Skeletal muscle cell (primary cell): ENCODE measurements around the gene WAPL.

ENCODE experiments used
- DNase-seq: peaks from one replicate; pipeline ENCODE4 v3.0.0-alpha.2; 2010; ENCODE audit warnings: low read depth
- H3K4me3 ChIP-seq: 2 replicates; pipeline ENCODE4 v1.5.1; 2011; ENCODE audit warnings: low read depth, mild to moderate bottlenecking, control low read depth, low read length, moderate library complexity

The WAPL gene

GRCh38 chr10:86434656-86435055 is 86.9 kb downstream of the WAPL start:
- no peak for DNase-seq
- H3K4me3 ChIP-seq, result no peak overlapping the region

- DNase-seq, result no peak
- H3K4me3 ChIP-seq, result no peak overlapping the region
Measured at GRCh38 chr10:86423739-86424138, 97.9 kb downstream of the WAPL start.

GRCh38 chr10:86419101-86419500 is 102.5 kb downstream of the WAPL start:
- DNase-seq, result no peak
- H3K4me3 ChIP-seq, result no peak overlapping the region

- no peak for DNase-seq
- no peak overlapping the region for H3K4me3 ChIP-seq
Measured at GRCh38 chr10:86415583-86415982, 106.0 kb downstream of the WAPL start.

- no peak for DNase-seq
- H3K4me3 ChIP-seq, result no peak overlapping the region
Measured at GRCh38 chr10:86415116-86415515, 106.5 kb downstream of the WAPL start.

DNA sequence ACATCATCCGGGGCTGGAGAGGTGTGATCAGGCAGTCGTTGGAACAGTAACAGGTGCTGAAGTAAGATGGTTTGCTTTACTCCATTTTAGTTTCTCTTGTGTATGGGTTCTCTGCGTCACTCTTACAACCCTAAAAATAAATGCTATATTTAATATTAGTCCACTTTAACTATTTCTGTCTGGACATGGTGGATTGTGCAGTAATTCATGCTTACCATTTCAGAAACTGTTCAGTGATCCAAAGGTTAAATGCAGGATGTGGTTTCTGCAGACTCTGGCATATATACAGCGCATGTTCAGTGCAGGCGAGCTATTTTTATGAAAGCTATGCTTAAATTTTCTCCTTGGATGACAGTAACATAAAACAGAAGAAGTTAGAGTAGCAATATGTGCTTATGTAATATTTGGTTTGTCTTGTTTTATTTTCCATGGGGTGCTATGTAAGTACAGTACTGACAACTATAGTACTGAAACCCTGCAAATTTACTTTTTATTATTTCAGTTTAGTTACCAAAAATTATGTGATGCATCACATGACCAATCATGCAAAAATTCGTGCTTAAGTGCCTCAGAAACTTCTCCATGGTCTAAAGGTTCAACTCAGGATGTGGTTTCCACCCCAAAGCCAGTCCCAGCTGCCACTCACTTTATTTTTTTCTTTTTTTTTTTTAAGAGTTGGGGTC is 108.4 kb downstream of the WAPL start:
- H3K4me3 ChIP-seq, result no peak overlapping the region
- no peak for DNase-seq

GRCh38 chr10:86411852-86412560 is 109.6 kb downstream of the WAPL start:
- no peak for DNase-seq
- no peak overlapping the region for H3K4me3 ChIP-seq

DNA sequence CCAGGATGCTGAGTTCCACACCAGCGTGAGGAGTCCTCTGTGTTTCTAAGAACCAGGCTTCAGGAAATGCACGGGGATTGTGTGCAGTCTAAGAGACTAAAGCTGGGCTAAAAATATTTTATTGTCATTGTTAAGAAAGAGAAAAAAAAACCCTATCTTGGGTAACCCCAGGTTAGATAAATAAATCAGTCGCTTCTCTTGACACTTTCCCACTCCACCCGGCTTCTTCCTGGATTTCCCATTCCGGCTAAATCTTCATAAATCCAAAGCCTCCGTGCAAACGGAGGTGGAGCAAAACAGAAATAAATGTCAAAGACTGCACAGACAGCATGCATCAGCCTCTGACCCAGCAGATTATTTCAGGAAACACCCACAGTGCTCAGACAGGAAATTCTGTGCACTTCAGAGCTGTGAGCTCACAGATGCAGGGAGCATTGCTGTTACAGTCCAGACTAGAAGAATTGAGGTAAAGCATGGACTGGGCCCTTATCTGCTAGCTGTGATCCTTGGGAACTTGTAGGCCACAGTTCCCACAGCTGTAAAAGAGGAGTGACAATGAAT is 110.2 kb downstream of the WAPL start:
- no peak overlapping the region for H3K4me3 ChIP-seq
- DNase-seq, result peak; percentile 31

GRCh38 chr10:86410542-86411124 is 111.0 kb downstream of the WAPL start:
- DNase-seq, result no peak
- no peak overlapping the region for H3K4me3 ChIP-seq

DNA sequence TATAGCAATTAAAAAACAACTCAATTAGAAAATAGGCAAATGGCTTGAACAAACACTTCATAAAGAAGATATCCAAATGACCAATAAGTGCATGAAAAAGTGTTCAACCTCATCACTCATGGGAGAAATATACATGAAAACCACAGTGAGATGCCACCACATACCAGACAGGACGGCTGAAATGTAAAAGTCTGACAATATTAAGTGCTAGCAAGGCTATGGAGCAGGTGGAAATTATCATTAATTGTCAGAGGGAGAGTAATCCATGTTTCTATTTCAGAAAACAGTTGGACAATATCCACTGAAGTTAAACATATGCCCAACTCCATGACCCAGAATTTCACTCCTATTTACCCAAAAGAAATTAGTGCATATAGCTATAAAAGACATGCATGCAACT is 112.4 kb downstream of the WAPL start:
- H3K4me3 ChIP-seq, result no peak overlapping the region
- DNase-seq, result no peak

DNA sequence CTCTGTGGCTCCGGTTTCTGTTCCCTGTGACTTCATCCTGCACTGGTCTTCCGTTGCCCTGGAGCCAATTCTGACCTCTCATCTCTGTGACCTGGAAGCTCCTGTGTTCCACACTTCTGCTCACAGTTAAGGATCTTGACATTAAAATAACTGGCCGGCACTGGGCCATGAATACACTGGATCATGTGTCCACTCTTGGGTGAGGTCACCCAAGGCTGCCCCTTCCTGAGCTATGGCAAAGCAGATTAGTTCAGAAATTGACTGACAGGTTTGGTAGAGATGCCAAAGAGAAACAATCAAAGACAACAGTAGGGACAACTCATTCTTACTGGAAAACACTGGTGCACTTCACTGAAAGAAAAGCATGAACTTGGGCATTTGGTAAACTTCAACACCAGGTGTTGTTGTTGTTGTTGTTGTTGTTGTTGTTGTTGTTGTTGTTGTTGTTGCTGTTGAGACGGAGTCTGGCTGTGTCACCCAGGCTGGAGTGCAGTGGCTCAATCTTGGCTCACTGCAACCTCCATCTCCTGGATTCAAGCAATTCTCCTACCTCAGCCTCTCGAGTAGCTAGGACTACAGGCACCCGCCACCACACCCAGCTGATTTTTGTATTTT is 118.3 kb downstream of the WAPL start:
- no peak overlapping the region for H3K4me3 ChIP-seq
- no peak for DNase-seq

DNA sequence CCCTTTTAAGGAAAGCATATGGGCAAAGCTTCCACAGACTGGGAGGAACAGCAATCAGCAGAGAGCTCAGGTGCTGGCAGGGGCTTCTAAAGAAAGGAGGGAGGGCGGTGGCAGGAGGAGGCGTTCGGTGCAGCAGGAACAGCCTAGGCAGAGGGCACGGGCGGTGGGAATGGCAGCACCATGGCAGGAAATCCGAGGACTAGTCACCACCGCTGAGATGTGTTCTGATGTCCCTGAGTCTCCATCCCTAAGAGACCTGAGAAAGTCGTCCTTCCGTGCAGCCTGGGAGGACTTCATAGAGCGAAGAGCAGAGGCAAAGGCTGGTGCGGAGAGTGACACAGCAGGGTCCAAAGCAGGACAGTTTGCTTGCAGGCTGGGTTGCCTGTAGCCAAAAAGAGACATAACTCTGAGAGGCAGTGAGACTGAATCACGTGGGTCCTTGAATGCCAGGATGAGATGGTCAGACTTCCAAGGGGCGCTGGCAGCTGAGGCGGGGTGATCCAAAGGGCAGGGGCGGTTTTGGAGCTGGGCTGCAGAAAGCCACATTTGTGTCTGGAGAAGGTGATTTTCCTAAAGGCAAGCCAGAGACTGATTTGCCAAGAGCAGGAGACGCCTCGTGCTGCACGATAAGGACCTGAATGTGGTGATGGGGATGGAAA is 119.2 kb downstream of the WAPL start:
- DNase-seq, result no peak
- H3K4me3 ChIP-seq, result peak overlapping the region; percentile 13

DNA sequence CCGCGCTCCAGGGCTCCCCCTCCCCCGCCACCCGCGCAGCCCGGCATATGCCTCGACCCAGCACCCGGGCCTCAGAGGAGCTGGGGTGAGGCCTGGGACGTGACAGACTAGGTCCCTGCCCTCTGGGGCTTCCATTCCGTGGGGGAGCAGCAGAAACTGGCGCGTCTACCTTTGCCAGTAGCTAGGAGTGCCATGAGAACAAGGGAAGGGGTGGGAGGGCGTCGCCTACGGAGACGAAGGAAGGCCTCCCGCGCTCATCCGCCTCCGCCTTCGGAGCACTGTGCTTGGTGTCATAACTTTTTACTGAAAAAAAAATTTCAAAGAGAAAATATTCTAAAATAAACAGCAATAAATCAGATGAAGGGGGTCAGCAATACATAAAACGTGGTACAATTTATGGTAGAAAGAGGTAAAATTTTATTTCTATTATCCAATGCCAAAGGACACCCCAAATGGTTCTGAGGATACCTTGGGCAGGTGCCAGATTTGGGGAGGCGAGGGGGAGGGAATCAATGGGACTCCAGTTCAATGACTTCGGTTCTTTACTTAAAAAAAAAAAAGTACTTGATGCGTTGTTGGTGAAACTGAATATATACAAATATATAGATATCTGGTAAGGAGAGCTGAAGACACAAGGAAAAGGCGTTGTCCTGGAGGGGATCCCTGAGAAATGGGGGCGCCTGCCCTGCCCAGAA is 119.9 kb downstream of the WAPL start:
- no peak for DNase-seq
- H3K4me3 ChIP-seq, result peak overlapping the region; percentile 67

- no peak for DNase-seq
- H3K4me3 ChIP-seq, result peak overlapping the region; percentile 67
Measured at GRCh38 chr10:86400705-86401587, 120.6 kb downstream of the WAPL start.

GRCh38 chr10:86399879-86400704 is 121.5 kb downstream of the WAPL start:
- H3K4me3 ChIP-seq, result peak overlapping the region; percentile 67
- DNase-seq, result peak; percentile 77

GRCh38 chr10:86399514-86399878 is 122.1 kb downstream of the WAPL start:
- H3K4me3 ChIP-seq, result no peak overlapping the region
- no peak for DNase-seq

DNA sequence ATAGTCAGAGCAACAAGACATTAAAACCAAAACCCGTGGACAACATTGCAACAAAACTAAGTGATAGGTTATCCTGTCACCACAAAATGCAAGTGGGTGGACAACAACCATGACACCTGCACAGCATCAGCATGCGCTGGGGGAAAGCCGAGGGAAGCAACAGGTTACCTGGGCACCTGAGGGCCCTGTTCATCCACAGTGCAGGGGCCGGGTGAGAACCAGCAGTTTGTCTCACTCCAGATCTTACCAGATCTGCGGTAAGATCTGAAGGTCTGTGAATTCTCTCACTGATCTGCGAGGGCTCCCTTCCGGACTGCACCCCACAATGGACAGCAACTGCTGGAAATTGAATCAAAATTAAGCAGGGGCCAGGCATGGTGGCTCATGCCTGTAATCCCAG is 124.5 kb downstream of the WAPL start:
- H3K4me3 ChIP-seq, result no peak overlapping the region
- no peak for DNase-seq
